NT2/D1 (cell line): ENCODE results near the gene ASIC2.

Experiments
- DNase-seq: peaks from one replicate; pipeline ENCODE4 v3.0.0-alpha.2; 2011; ENCODE audit warnings: low read depth, low spot score
- H3K27me3 ChIP-seq: 2 replicates; pipeline ENCODE4 v1.6.0; 2011; ENCODE audit warnings: mild to moderate bottlenecking; ENCODE audit not compliant: insufficient read length, insufficient read depth
- H3K36me3 ChIP-seq: 2 replicates; pipeline ENCODE4 v1.6.1; 2011; ENCODE audit warnings: mild to moderate bottlenecking, low read length, mixed read lengths; ENCODE audit not compliant: insufficient read depth, insufficient read length
- H3K4me1 ChIP-seq: 2 replicates; pipeline ENCODE4 v1.5.1; 2011; ENCODE audit not compliant: insufficient read depth, insufficient read length
- H3K4me3 ChIP-seq: 2 replicates; pipeline ENCODE4 v1.5.1; 2011; ENCODE audit warnings: low read depth; ENCODE audit not compliant: insufficient read length
- H3K9ac ChIP-seq: 2 replicates; pipeline ENCODE4 v1.6.0; 2011; ENCODE audit warnings: low read depth; ENCODE audit not compliant: insufficient read length
- H3K9me3 ChIP-seq: 2 replicates; pipeline ENCODE4 v1.5.1; 2011; ENCODE audit warnings: mild to moderate bottlenecking, low read length; ENCODE audit not compliant: insufficient read depth
- SUZ12 ChIP-seq: IDR thresholded peaks from 2 replicates; pipeline ENCODE4 v1.6.1; 2011; ENCODE audit not compliant: insufficient read length, insufficient read depth; ENCODE audit errors: extremely low read depth
- YY1 ChIP-seq: IDR thresholded peaks from 2 replicates; pipeline ENCODE4 v1.6.1; 2011; ENCODE audit not compliant: insufficient read length, insufficient read depth
- ZNF274 ChIP-seq: IDR thresholded peaks from 2 replicates; pipeline ENCODE4 v1.6.1; 2011; ENCODE audit warnings: mild to moderate bottlenecking, low read depth, low read length

ASIC2 gene

DNA sequence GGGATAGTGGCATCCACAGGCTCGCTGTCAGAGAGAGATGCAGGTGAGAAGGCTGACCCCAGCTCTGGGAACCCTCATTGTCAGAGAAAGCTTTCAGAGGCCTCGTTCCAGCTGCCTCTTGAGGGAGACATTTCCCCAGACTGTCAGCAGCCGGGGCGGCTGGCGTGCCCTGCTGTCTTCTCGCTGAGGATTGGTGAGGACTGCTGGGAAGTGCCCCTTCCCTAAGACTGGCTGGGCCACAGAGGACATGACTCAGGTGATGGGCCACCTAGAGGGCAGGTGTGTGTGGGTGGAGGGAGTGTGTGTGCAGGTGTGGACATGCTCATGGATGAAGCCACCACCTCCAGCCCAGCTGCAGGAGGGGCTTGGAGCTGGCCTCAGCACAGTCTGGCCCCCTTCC, 276.2 kb downstream of the ASIC2 start:
- H3K36me3 ChIP-seq = no peaks in the 10 kb centered on the region
- H3K27me3 ChIP-seq = no peaks in the 10 kb centered on the region
- no peak overlapping the region for H3K9ac ChIP-seq
- no peak overlapping the region for H3K4me3 ChIP-seq
- no peak for TF ChIP-seq ZNF274
- no peak for TF ChIP-seq SUZ12
- no peak for TF ChIP-seq YY1
- DNase-seq = no peak
- H3K9me3 ChIP-seq = no peaks in the 10 kb centered on the region
- peaks cover 4% of the 10 kb centered on the region for H3K4me1 ChIP-seq

DNA sequence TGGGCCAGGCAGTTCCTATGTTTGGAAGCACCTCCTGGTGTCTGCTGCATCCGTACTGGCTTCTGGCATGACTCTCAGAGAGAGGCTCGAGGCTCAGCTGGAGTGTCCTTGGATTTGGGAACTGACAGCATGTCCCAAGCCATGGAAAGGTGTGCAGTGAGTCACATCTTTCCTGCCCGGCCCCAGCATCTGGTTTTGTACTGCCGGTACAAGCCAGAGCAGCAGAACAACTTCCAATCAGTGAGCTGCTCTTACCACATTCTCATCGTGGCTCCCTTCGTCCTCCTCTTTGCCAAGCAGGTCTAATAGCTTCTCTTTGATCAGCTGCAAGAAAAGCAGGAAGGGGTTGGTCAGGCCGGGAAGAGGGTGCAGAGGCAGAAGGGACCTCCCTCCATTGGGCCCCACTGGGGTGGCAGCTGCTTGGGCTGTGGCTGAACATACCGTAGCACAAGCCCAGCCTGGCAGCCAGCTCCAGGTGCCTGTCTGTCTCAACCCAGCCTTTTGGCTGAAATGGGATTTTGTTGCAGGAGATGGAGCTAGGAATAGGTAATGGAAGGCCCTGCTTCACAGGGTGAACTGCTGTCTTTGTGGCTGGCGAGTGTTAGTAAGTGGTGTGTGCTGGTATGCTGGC, 277.3 kb downstream of the ASIC2 start:
- TF ChIP-seq YY1 (no peak), SUZ12 (no peak), ZNF274 (no peak)
- Histone ChIP-seq H3K9ac (no peak overlapping the region), H3K27me3 (no peaks in the 10 kb centered on the region), H3K9me3 (no peaks in the 10 kb centered on the region), H3K4me3 (no peak overlapping the region), H3K36me3 (no peaks in the 10 kb centered on the region), H3K4me1 (peaks cover 4% of the 10 kb centered on the region)
- DNase-seq = no peak

DNA sequence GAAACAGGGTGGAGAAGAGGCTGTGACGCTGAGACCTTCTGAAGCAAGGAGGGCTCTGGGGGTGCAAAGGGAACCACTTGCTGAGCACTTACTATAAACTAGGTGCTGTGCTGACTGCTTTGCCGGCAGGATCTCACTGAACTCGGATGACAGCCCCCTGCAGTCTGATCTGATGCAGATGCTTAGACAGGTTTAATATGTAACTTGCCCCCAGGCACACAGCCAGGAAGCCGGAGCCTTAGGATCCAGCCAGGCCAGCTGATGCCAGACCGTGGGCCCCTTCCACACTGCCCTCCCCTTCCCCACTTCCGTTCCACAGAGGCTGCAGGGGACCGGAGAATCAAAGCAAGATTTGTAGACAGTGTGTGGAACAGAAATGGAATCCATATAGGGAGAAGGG, 278.3 kb downstream of the ASIC2 start:
- no peaks in the 10 kb centered on the region for H3K27me3 ChIP-seq
- DNase-seq = no peak
- H3K4me3 ChIP-seq = no peak overlapping the region
- no peaks in the 10 kb centered on the region for H3K9me3 ChIP-seq
- no peak overlapping the region for H3K9ac ChIP-seq
- no peaks in the 10 kb centered on the region for H3K36me3 ChIP-seq
- TF ChIP-seq ZNF274 = no peak
- TF ChIP-seq SUZ12 = no peak
- no peak for TF ChIP-seq YY1
- peaks cover 4% of the 10 kb centered on the region for H3K4me1 ChIP-seq

DNA sequence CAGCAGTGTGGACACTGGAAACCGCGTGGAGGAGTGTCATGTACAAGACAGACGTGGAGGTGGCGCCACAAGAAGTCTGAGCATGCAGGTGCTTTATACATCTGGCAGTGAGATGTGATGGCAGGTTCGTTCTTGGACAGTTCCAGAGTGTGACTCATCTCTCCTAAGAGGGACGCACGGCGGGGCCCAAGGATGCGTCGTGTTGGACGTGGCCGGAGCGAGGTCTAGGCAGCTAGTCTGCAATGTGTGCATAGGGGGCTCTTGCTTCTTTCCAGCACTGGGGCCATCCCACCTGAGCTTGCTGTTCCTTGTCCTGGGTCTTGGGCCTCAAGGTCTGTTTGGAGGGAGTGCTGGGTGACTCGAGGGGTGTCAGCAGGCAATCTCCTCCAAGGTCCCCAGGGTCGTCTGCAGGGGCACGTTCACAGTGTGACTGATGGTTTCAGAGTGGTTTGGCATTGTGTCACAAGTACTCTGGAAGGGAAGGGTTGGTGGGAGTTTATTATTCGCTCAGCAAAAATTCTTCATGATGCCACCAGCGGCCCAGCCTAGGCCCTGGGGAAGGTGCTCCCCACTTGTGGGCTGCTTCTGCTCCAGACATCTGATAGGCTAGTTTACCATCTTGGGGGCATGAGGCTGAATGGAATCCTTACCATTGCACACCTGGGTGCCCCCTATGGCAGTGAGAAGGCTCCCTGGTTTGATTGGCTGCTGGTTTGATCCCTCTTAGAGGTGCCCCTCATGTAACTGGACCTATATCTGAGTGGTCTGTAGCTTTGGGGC, 279.3 kb downstream of the ASIC2 start:
- H3K4me3 ChIP-seq = no peak overlapping the region
- H3K9ac ChIP-seq = no peak overlapping the region
- TF ChIP-seq SUZ12 (no peak), YY1 (no peak), ZNF274 (no peak)
- no peak for DNase-seq
- H3K4me1 ChIP-seq = peaks cover 4% of the 10 kb centered on the region
- H3K27me3 ChIP-seq = no peaks in the 10 kb centered on the region
- no peaks in the 10 kb centered on the region for H3K36me3 ChIP-seq
- no peaks in the 10 kb centered on the region for H3K9me3 ChIP-seq

DNA sequence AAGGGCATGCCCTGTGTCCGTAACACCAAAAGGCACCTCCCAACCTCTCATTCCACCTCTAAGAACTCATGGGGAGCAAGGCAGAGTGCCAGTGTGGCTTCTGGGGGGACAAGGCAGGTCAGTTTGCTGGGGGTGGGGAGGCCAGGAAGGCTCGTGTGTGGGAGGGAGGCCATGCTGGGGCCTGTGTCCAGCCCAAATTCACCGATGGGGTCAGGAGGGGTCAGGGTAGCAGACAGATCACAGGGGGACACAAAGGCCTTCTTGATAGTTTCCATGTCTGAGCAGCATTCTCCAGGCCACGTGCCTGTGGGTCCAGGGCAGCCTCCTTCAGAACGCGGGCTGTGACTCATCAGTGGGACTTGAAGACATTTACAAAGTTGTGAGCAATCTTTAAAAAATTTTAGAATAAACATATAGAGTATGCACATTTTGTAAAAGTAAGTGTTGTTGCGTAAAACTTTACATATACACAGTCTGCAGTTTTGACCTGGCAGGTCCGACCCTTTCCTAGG, 280.5 kb downstream of the ASIC2 start:
- no peak overlapping the region for H3K9ac ChIP-seq
- H3K9me3 ChIP-seq = no peaks in the 10 kb centered on the region
- no peak for TF ChIP-seq YY1
- TF ChIP-seq SUZ12 = no peak
- TF ChIP-seq ZNF274 = no peak
- peaks cover 4% of the 10 kb centered on the region for H3K4me1 ChIP-seq
- H3K36me3 ChIP-seq = no peaks in the 10 kb centered on the region
- no peak overlapping the region for H3K4me3 ChIP-seq
- no peaks in the 10 kb centered on the region for H3K27me3 ChIP-seq
- DNase-seq = no peak

DNA sequence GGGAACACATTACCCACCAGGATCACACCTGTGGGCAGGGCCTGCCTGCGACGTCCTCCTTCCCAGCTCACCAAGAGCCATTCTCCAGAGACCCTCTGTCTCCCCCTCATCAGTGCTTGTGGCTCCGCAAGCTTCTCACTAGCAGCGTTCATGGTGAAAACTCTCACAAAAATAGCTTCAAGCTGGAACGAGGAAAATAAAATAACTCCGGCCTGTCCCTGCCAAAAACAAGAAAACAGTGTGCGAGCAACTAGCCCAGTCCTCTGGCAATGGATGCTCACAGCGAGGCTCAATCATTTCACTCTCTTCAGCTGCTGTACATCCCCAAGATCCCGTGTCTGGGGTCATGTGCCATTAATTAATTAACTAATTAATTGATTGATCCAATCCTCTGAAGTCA, 283.5 kb downstream of the ASIC2 start:
- peaks cover 2% of the 10 kb centered on the region for H3K4me1 ChIP-seq
- no peaks in the 10 kb centered on the region for H3K36me3 ChIP-seq
- no peak for TF ChIP-seq YY1
- no peak for TF ChIP-seq ZNF274
- H3K27me3 ChIP-seq = no peaks in the 10 kb centered on the region
- no peak overlapping the region for H3K9ac ChIP-seq
- H3K4me3 ChIP-seq = no peak overlapping the region
- DNase-seq = no peak
- no peaks in the 10 kb centered on the region for H3K9me3 ChIP-seq

DNA sequence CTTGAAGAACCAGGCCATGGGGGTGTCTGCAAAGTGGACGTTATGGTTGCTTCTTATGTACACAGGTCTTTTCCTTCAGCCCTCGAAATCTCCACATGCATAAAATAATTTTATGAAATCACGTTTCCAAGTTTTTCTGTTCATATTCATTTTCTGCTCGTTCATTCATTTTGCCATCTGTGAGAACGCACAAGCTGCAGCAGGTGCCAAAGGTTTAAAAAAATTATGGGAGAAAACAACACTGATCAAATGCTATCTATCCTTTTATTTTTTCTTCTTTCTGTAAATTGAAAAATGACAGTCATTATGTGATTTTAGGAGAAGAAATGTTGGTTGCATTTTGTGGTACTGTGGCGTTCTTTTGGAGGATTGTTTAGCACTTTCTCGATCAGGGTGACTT, 285.9 kb downstream of the ASIC2 start:
- Histone ChIP-seq H3K27me3 (no peaks in the 10 kb centered on the region), H3K36me3 (no peaks in the 10 kb centered on the region), H3K4me1 (no peaks in the 10 kb centered on the region), H3K9me3 (no peaks in the 10 kb centered on the region), H3K4me3 (no peak overlapping the region), H3K9ac (no peak overlapping the region)
- no peak for TF ChIP-seq ZNF274
- DNase-seq = no peak
